Suprapubic skin (tissue), 4 donors: Measurements from ENCODE around the gene IGSF22. TPM values are rescaled to one million over a fixed set of nuclear protein-coding genes. Genes with fewer than 3 reads are reported as not detected.

Source experiments
- DNase-seq, 2 donors: peaks; one replicate each; pipeline ENCODE4 v3.0.0-alpha.2; 2019; ENCODE audit warnings: low spot score in 2 of 2
- H3K27ac ChIP-seq: fragments of 200-600 bp; sonication (generic); one replicate; pipeline ENCODE4 v1.5.1; 2019
- H3K27me3 ChIP-seq: fragments of 200-600 bp; sonication (generic); one replicate; pipeline ENCODE4 v1.5.1; 2019
- H3K36me3 ChIP-seq: fragments of 200-600 bp; sonication (generic); one replicate; pipeline ENCODE4 v1.5.1; 2019
- H3K4me1 ChIP-seq: fragments of 200-600 bp; sonication (generic); one replicate; pipeline ENCODE4 v1.5.1; 2019
- H3K4me3 ChIP-seq: fragments of 200-600 bp; sonication (generic); one replicate; pipeline ENCODE4 v1.5.1; 2019; ENCODE audit warnings: mild to moderate bottlenecking
- H3K9me3 ChIP-seq: fragments of 200-600 bp; sonication (generic); one replicate; pipeline ENCODE4 v1.5.1; 2019
- EP300 ChIP-seq: sonication (generic); formaldehyde crosslinking; IDR thresholded peaks from one replicate; pipeline ENCODE4 v1.6.1; 2017; ENCODE audit warnings: antibody characterized with exemption
- POLR2A ChIP-seq, 2 donors: fragments of 450-650 bp; IDR thresholded peaks; one replicate each; pipeline ENCODE4 v1.6.1; 2017; ENCODE audit warnings: antibody characterized with exemption in 2 of 2, mild to moderate bottlenecking in 2 of 2, moderate library complexity in 2 of 2
- POLR2AphosphoS5 ChIP-seq, 3 donors: sonication (generic); formaldehyde crosslinking; IDR thresholded peaks; one replicate each; pipeline ENCODE4 v1.6.1; 2017; ENCODE audit warnings: antibody characterized with exemption in 3 of 3
- WGBS: methylation state at CpG from one replicate; pipeline ENCODE4 v1.1.5; 2018; 5-methylcytosine and 5-hydroxymethylcytosine counted together
- total RNA-seq, 4 donors: library from RNA; depleted of rRNA; stranded (reverse); fragments of >200 nt; gene quantifications; one replicate each; pipeline ENCODE4 v1.1.0, GENCODE V29; 2016
- TF ChIP-seq, protein P1 (sequence below), 2 donors: fragments of 200-600 bp in 1 of 2; fragments of 450-650 bp in 1 of 2; sonication (generic) in 1 of 2; IDR thresholded peaks; one replicate each; pipeline ENCODE4 v1.5.1; 2016 to 2019; ENCODE audit warnings: antibody characterized with exemption in 2 of 2, mild to moderate bottlenecking in 1 of 2, moderate library complexity in 1 of 2

Gene IGSF22
- total RNA-seq, 4 donors from 2014 or later, result 2.3 TPM; not detected in 3

- no peak for DNase-seq
- H3K27me3 ChIP-seq, result no peaks in the 10 kb centered on the region
- no peak for TF ChIP-seq EP300
- TF ChIP-seq, protein P1, sequence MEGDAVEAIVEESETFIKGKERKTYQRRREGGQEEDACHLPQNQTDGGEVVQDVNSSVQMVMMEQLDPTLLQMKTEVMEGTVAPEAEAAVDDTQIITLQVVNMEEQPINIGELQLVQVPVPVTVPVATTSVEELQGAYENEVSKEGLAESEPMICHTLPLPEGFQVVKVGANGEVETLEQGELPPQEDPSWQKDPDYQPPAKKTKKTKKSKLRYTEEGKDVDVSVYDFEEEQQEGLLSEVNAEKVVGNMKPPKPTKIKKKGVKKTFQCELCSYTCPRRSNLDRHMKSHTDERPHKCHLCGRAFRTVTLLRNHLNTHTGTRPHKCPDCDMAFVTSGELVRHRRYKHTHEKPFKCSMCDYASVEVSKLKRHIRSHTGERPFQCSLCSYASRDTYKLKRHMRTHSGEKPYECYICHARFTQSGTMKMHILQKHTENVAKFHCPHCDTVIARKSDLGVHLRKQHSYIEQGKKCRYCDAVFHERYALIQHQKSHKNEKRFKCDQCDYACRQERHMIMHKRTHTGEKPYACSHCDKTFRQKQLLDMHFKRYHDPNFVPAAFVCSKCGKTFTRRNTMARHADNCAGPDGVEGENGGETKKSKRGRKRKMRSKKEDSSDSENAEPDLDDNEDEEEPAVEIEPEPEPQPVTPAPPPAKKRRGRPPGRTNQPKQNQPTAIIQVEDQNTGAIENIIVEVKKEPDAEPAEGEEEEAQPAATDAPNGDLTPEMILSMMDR (IDR thresholded peaks at IDR 0.05), result no peak
- H3K27ac ChIP-seq, result no peak overlapping the region
- H3K4me3 ChIP-seq, result no peak overlapping the region
- peaks cover 6% of the 10 kb centered on the region for H3K4me1 ChIP-seq
- H3K9me3 ChIP-seq, result no peaks in the 10 kb centered on the region
- H3K36me3 ChIP-seq, result no peaks in the 10 kb centered on the region
- WGBS, result 91% methylated on average over 12 of the region's 13 CpGs
Measured at GRCh38 chr11:18728658-18729057, 2.7 kb upstream of the IGSF22 start.

GRCh38 chr11:18727479-18728236 lies 1.7 kb upstream of the IGSF22 start:
- WGBS, result 58% methylated on average over 10 of the region's 10 CpGs
- no peaks in the 10 kb centered on the region for H3K9me3 ChIP-seq
- H3K27ac ChIP-seq, result no peak overlapping the region
- H3K4me1 ChIP-seq, result peaks cover 6% of the 10 kb centered on the region
- H3K27me3 ChIP-seq, result no peaks in the 10 kb centered on the region
- H3K4me3 ChIP-seq, result no peak overlapping the region
- no peaks in the 10 kb centered on the region for H3K36me3 ChIP-seq
- no peak for DNase-seq
- TF ChIP-seq POLR2AphosphoS5 (IDR thresholded peaks at IDR 0.05), result no peak
- TF ChIP-seq, protein P1 (IDR thresholded peaks at IDR 0.05), result peak in 1 of 2 donors; percentile 80

GRCh38 chr11:18723991-18724390 lies 2.0 kb downstream of the IGSF22 start:
- TF ChIP-seq, protein P1 (IDR thresholded peaks at IDR 0.05), result no peak
- TF ChIP-seq POLR2AphosphoS5 (IDR thresholded peaks at IDR 0.05), result no peak
- TF ChIP-seq POLR2A (IDR thresholded peaks at IDR 0.05), result no peak
- no peak for TF ChIP-seq EP300
- peaks cover 26% of the 10 kb centered on the region for H3K4me1 ChIP-seq
- WGBS, result 54% methylated on average over 7 of the region's 7 CpGs
- no peaks in the 10 kb centered on the region for H3K27me3 ChIP-seq
- H3K36me3 ChIP-seq, result no peaks in the 10 kb centered on the region
- H3K9me3 ChIP-seq, result no peaks in the 10 kb centered on the region
- no peak overlapping the region for H3K27ac ChIP-seq
- H3K4me3 ChIP-seq, result no peak overlapping the region
- no peak for DNase-seq

DNA sequence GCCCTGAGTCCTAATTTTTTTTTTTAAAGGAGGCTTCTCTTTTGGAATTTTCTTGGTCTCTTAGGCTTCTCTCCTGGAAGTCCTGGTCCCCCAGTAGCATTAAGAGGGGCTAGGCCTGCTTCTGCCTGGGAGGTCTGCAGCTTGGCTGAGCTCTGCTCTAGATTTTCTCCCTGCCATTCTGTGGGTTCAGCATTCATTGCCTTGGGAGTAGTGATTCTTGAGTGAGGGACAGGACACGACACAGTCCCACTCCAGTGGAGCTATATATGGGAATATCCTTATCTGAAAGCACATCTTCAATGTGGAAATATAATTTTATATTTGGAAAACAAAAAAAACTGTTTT lies 3.7 kb downstream of the IGSF22 start:
- Histone ChIP-seq H3K4me3 (peak overlapping the region; percentile 65), H3K27me3 (no peaks in the 10 kb centered on the region), H3K27ac (no peak overlapping the region), H3K9me3 (no peaks in the 10 kb centered on the region), H3K36me3 (no peaks in the 10 kb centered on the region), H3K4me1 (peaks cover 21% of the 10 kb centered on the region)
- DNase-seq, result no peak
- 90% methylated on average over 1 of the region's 1 CpG for whole genome bisulfite sequencing
- TF ChIP-seq POLR2A (IDR thresholded peaks at IDR 0.05), result no peak

DNA sequence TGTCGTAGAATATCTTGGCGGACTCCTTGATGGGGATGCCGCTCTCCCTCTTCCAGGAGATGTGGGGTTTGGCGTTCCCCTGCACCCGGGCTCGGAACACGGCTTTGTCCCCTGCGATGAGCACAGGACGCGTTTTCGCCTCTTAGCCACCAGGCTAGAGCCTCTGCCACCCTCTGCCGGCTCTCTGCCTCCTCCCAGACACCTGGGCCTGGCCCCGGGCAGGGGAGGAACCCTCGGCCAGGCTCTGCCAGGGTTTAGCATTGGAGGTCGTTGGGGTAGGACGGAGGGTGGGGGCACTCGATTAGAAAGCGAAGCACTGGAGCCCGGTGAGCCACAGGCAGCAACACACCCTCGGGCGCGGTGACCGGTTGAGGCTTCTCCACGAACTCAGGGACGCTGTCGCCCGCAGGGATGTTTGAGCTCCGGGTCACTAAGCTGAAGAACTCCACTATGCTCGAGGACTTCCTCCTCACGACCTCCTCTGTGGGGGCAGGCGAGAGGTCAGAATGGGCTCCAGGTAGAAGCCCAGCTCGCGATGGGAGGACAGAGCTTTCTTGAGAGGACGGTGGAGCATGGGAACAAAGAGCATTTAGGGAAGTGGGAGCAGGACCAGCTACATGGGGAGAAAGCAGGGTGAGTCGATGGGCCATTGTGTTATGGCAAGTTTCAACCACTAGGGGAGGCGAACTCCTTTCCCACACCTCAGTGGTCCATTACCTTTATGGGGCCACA lies 4.3 kb downstream of the IGSF22 start:
- no peaks in the 10 kb centered on the region for H3K27me3 ChIP-seq
- H3K36me3 ChIP-seq, result no peaks in the 10 kb centered on the region
- no peaks in the 10 kb centered on the region for H3K9me3 ChIP-seq
- peak overlapping the region; percentile 65 for H3K4me3 ChIP-seq
- TF ChIP-seq EP300 (no peak), POLR2AphosphoS5 (IDR thresholded peaks at IDR 0.05) (no peak), POLR2A (IDR thresholded peaks at IDR 0.05) (no peak)
- TF ChIP-seq, protein P1 (IDR thresholded peaks at IDR 0.05), result peak; percentile 49 to 76
- 4% methylated on average over 24 of the region's 36 CpGs for WGBS
- no peak for DNase-seq
- peaks cover 20% of the 10 kb centered on the region for H3K4me1 ChIP-seq
- peak overlapping the region; percentile 58 for H3K27ac ChIP-seq
